Stimulated activated CD4-positive, alpha-beta T cell treated with anti-CD3 and anti-CD28 coated beads, TNF-alpha, amount 100 ng/mL, for 4 hours (primary cell): ENCODE measurements around the gene APBA2.
"Not testable (repeated sequence)": the region's sequence is repeated elsewhere in the genome, so short reads cannot be mapped to it uniquely, and the experiment has no call there.

ENCODE experiments used
- DNase-seq, 3 experiments: peaks; one replicate each; pipeline ENCODE4 v3.0.0-alpha.2; 2020; ENCODE audit warnings: low read depth in 3 of 3

The APBA2 gene

GRCh38 chr15:29035336-29036285 is 149.8 kb downstream of the APBA2 start:
- no peak for DNase-seq

- DNase-seq = no peak
Observed at GRCh38 chr15:29037997-29038705, 152.4 kb downstream of the APBA2 start.

GRCh38 chr15:29039466-29040369 is 153.9 kb downstream of the APBA2 start:
- no peak for DNase-seq

GRCh38 chr15:29040370-29040751 is 154.6 kb downstream of the APBA2 start:
- no peak for DNase-seq

GRCh38 chr15:29043736-29044502 is 158.1 kb downstream of the APBA2 start:
- no peak for DNase-seq

GRCh38 chr15:29044503-29044901 is 158.7 kb downstream of the APBA2 start:
- DNase-seq = no peak

GRCh38 chr15:29045161-29045560 is 159.4 kb downstream of the APBA2 start:
- DNase-seq = not testable (repeated sequence)

- DNase-seq = no peak
Observed at GRCh38 chr15:29045717-29046116, 159.9 kb downstream of the APBA2 start.

GRCh38 chr15:29046281-29046810 is 160.6 kb downstream of the APBA2 start:
- DNase-seq = no peak

GRCh38 chr15:29046977-29047376 is 161.2 kb downstream of the APBA2 start:
- DNase-seq = no peak

GRCh38 chr15:29048011-29048410 is 162.2 kb downstream of the APBA2 start:
- no peak for DNase-seq

GRCh38 chr15:29050870-29051269 is 165.1 kb downstream of the APBA2 start:
- DNase-seq = no peak

- no peak for DNase-seq
Observed at GRCh38 chr15:29051422-29051821, 165.6 kb downstream of the APBA2 start.

- DNase-seq = no peak
Observed at GRCh38 chr15:29053006-29053405, 167.2 kb downstream of the APBA2 start.

GRCh38 chr15:29053661-29054131 is 167.9 kb downstream of the APBA2 start:
- no peak for DNase-seq

GRCh38 chr15:29054171-29055045 is 168.6 kb downstream of the APBA2 start:
- DNase-seq = no peak

GRCh38 chr15:29055876-29056275 is 170.1 kb downstream of the APBA2 start:
- no peak for DNase-seq

GRCh38 chr15:29056839-29057450 is 171.2 kb downstream of the APBA2 start:
- DNase-seq = no peak

GRCh38 chr15:29057856-29058255 is 172.1 kb downstream of the APBA2 start:
- DNase-seq = no peak
